BJ (cell line): ENCODE measurements around the gene IRF9. TPM values are rescaled to one million over a fixed set of nuclear protein-coding genes. Genes with fewer than 3 reads are reported as not detected.
A peak's percentile ranks its signal among the peaks of the same experiment; 100 is the strongest.

Experiments
- CTCF ChIA-PET: fragments of 350-600 bp; formaldehyde crosslinking; extraction: SDS; loops from one replicate; lab custom pipeline; 2021; ENCODE audit warnings: antibody characterized with exemption, inconsistent platforms; lab: Yijun Ruan, JAX
- POLR2A ChIA-PET: fragments of 300-600 bp; sonication (Branson Sonifier 250); formaldehyde crosslinking; extraction: SDS; loops from one replicate; lab custom pipeline; 2021; ENCODE audit warnings: antibody characterized with exemption; lab: Charles Lee
- DNase-seq: peaks from one replicate; pipeline ENCODE4 v3.0.0-alpha.2; 2011; ENCODE audit warnings: low read depth
- H3K27me3 ChIP-seq: 2 replicates; pipeline ENCODE4 v1.6.0; 2011; ENCODE audit warnings: low read length; ENCODE audit not compliant: control insufficient read depth, insufficient read depth
- H3K36me3 ChIP-seq: 2 replicates; pipeline ENCODE4 v1.5.1; 2011; ENCODE audit warnings: low read length; ENCODE audit not compliant: control insufficient read depth, insufficient read depth
- H3K4me3 ChIP-seq: 2 replicates; pipeline ENCODE4 v1.5.1; 2011; ENCODE audit warnings: low read depth, mild to moderate bottlenecking, control low read depth, low read length
- CTCF ChIP-seq: IDR thresholded peaks from 2 replicates; pipeline ENCODE4 v1.5.1; 2011; ENCODE audit warnings: low read depth, mild to moderate bottlenecking, control low read depth, inconsistent platforms, low read length, moderate library complexity; ENCODE audit not compliant: insufficient read depth
- polyA plus RNA-seq: library from polyadenylated mRNA; depleted of rRNA; stranded (reverse); fragments of >200 nt; gene quantifications from 2 replicates; pipeline ENCODE4 v1.2.3, GENCODE V29; 2011

The IRF9 gene
- polyA plus RNA-seq, 1 experiment: 107 TPM

GRCh38 chr14:24189460-24189859 lies 28.4 kb downstream of the IRF9 start:
- POLR2A ChIA-PET: no interaction called here
- CTCF ChIA-PET: interaction anchor here (0.7 to 2.7 kb wide), 3 partner anchors 28 to 144 kb away, joined by 3 to 18 read pairs (median 5); partner anchors contain the start of gene IRF9
- H3K36me3 ChIP-seq: peaks cover 26% of the 10 kb centered on the region
- TF ChIP-seq CTCF: no peak
- no peak for DNase-seq
- no peaks in the 10 kb centered on the region for H3K27me3 ChIP-seq
- no peak overlapping the region for H3K4me3 ChIP-seq

GRCh38 chr14:24190416-24190815 lies 29.4 kb downstream of the IRF9 start:
- CTCF ChIA-PET: no interaction called here
- Histone ChIP-seq H3K36me3 (peaks cover 21% of the 10 kb centered on the region), H3K4me3 (no peak overlapping the region), H3K27me3 (no peaks in the 10 kb centered on the region)
- DNase-seq: no peak
- TF ChIP-seq CTCF: no peak
- POLR2A ChIA-PET: no interaction called here

DNA sequence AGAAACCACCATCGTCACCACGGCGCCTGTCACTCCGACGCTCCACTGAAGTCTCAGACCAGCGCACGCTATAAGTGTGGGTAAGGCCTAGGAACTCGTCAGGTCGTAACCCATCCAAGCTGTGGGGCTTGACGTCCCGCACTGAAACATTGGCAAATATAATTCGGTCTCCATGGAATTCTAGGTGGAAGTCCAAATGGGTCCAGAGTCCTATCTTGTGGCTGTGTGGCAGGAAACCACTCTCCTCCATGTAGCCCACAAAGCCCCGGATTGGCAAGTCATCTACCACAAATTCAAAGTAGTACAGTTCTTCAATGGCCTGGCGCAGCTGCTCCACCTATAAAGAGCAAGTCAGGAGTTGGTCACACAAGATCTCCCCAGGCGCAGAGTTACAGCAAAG lies 31.9 kb downstream of the IRF9 start:
- Histone ChIP-seq H3K36me3 (peaks cover 7% of the 10 kb centered on the region), H3K27me3 (no peaks in the 10 kb centered on the region), H3K4me3 (no peak overlapping the region)
- TF ChIP-seq CTCF: no peak
- POLR2A ChIA-PET: no interaction called here
- CTCF ChIA-PET: no interaction called here
- no peak for DNase-seq

DNA sequence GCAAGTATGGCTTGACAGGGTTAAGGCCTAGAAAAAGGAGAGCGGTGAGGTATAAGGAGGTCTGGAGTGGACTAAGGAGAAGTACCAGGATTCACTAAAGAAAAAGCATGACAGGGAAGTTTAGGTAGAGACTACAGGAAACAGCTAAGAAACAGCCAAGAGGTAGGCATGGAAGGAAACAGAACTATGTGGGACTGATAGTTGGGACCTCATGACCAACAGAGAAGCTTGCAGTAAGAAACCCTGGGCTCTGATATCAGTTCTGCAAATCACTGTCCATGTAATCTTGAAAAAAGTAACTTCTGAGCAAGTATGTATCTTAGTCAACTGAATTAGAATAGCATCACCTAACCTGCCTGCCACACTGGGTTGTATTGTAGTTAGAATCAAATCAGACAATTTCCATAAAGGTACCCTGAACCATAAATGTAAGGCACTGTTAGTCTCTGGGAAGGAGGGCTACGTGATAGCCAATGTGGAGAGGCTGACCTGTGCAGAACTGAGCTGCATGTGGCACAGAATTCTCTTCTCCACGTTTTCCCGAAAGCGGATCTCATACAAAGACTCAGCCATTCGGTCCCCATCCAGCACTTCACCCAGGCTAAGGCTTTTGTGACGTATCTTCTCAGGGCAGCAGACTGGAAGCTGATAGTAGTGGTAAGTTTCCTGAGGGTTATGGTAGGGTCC lies 33.3 kb downstream of the IRF9 start:
- CTCF ChIA-PET: no interaction called here
- peak overlapping the region; percentile 87 for H3K4me3 ChIP-seq
- H3K36me3 ChIP-seq: peaks cover 7% of the 10 kb centered on the region
- POLR2A ChIA-PET: no interaction called here
- TF ChIP-seq CTCF: no peak
- no peaks in the 10 kb centered on the region for H3K27me3 ChIP-seq
- no peak for DNase-seq

- CTCF ChIA-PET: no interaction called here
Observed at GRCh38 chr14:24194873-24195185, 33.8 kb downstream of the IRF9 start.

More at GRCh38 chr14:24194873-24195185, 33.8 kb downstream of the IRF9 start:
- no peak for DNase-seq
- H3K36me3 ChIP-seq: peaks cover 7% of the 10 kb centered on the region
- no peaks in the 10 kb centered on the region for H3K27me3 ChIP-seq
- H3K4me3 ChIP-seq: peak overlapping the region; percentile 87
- TF ChIP-seq CTCF: no peak
- POLR2A ChIA-PET: no interaction called here
